SK-N-MC (cell line): Measurements from ENCODE around the gene PLXNA2.

ENCODE experiments used
- DNase-seq: peaks from one replicate; pipeline ENCODE4 v3.0.0-alpha.2; 2011; ENCODE audit warnings: low read depth, low spot score
- H3K27ac ChIP-seq: fragments of 200-600 bp; sonication (generic); 2 replicates; pipeline ENCODE4 v1.5.1; 2016; ENCODE audit warnings: mixed run types
- H3K36me3 ChIP-seq: fragments of 200-600 bp; sonication (generic); 2 replicates; pipeline ENCODE4 v1.6.1; 2017; ENCODE audit warnings: antibody characterized with exemption, low read length, mixed read lengths; ENCODE audit not compliant: insufficient read depth
- H3K4me3 ChIP-seq: fragments of 200-600 bp; sonication (generic); 2 replicates; pipeline ENCODE4 v1.5.1; 2016
- H3K9ac ChIP-seq: fragments of 200-600 bp; sonication (generic); 2 replicates; pipeline ENCODE4 v1.8.0; 2017; ENCODE audit warnings: mixed run types, mixed read lengths; ENCODE audit not compliant: insufficient read length
- H3K9me3 ChIP-seq: fragments of 200-600 bp; sonication (generic); 2 replicates; pipeline ENCODE4 v1.6.1; 2017; ENCODE audit warnings: low read depth, mild to moderate bottlenecking, antibody characterized with exemption, low read length, moderate library complexity, mixed read lengths
- EZH2 ChIP-seq: fragments of 200-600 bp; sonication (generic); IDR thresholded peaks from one replicate; pipeline ENCODE4 v1.6.1; 2017; ENCODE audit warnings: antibody characterized with exemption
- FOXP2 ChIP-seq: optimal IDR thresholded peaks from 2 replicates; pipeline ENCODE3; 2011; ENCODE audit warnings: mild to moderate bottlenecking, moderate library complexity; ENCODE audit not compliant: insufficient read depth; ENCODE audit errors: extremely low read length, control extremely low read depth
- POLR2AphosphoS5 ChIP-seq: IDR thresholded peaks from 2 replicates; pipeline ENCODE4 v1.6.1; 2012; ENCODE audit warnings: mild to moderate bottlenecking, low read depth, low read length, borderline replicate concordance

Gene PLXNA2

DNA sequence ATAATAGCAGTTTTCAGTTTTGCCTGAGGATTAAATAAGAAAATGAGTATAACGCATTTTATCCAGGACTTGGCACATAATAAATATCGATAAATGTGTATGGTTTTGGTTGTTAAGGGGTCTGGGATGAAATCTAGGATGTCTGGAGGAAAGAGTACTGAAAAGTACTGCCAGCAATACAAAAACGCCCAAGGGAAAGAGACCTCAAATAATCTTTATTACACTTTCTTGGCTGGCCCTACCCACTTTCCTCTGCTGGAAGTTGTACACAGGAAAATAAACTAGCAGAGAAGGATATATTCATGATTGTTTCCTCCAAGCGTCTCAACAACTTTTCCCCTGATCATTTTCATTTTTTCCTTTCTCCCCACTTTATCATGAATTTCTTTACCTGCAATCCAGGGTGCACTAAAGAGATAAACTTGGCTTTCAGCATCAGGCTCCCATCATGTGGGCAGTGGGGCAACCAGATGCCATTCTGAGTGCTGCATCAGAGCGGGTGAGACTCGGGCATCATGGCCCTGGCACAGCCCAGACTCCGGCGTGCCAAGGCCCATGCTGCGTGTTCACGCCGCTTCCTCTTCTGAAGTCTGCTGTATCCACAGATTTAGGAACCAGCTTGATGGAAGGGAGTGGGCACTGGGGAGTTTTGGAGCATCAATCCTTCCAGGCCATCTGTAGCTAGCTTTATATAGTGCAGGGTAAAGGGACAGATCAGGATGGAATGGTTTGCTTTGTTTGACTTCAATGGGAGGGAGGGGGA is 35.8 kb upstream of the PLXNA2 start:
- DNase-seq: no peak
- H3K9ac ChIP-seq: no peak overlapping the region
- no peak overlapping the region for H3K27ac ChIP-seq
- no peaks in the 10 kb centered on the region for H3K36me3 ChIP-seq
- no peaks in the 10 kb centered on the region for H3K9me3 ChIP-seq
- no peak overlapping the region for H3K4me3 ChIP-seq
- TF ChIP-seq FOXP2 (no peak), POLR2AphosphoS5 (no peak), EZH2 (no peak)

- Histone ChIP-seq H3K36me3 (no peaks in the 10 kb centered on the region), H3K27ac (no peak overlapping the region), H3K9me3 (no peaks in the 10 kb centered on the region), H3K9ac (no peak overlapping the region), H3K4me3 (no peak overlapping the region)
- TF ChIP-seq FOXP2: no peak
- no peak for TF ChIP-seq POLR2AphosphoS5
- no peak for TF ChIP-seq EZH2
- DNase-seq: no peak
These were observed 34.5 kb upstream of the PLXNA2 start for GRCh38 chr1:208278638-208279037.

DNA sequence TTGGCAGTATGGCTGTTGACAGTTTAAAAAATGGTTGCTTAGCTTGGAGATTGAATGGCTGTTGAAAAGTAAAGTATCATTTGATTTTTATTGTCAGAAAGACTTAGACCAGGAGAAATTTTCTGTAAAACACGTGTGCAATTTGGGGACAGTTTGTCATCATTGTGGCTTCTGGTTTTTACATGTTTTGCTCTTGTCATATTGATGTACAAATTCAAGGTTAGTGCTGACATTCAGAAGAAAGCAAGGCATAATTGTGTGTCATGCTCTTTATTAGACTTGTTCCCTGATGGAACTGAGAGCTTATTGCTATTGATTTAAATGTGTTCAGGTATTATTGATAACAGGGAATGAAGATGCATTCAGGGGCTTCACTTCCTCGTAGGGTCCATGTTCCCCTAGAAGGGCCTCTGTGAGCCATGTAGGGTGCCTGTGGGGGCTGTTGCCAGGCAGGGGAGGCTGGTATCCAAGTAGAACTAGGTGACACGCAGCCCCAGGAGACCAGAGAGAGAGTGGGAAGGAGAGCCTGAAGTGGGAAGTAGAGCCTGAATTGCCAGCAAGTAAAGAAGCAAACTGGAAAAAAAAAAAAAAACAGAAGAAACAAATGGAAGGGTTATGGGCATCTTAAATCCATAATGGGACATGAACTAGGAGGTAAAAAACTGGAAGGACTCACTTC is 32.7 kb upstream of the PLXNA2 start:
- no peak for DNase-seq
- TF ChIP-seq POLR2AphosphoS5 (no peak), EZH2 (no peak), FOXP2 (no peak)
- H3K27ac ChIP-seq: no peak overlapping the region
- no peaks in the 10 kb centered on the region for H3K36me3 ChIP-seq
- no peak overlapping the region for H3K9ac ChIP-seq
- no peaks in the 10 kb centered on the region for H3K9me3 ChIP-seq
- no peak overlapping the region for H3K4me3 ChIP-seq

DNA sequence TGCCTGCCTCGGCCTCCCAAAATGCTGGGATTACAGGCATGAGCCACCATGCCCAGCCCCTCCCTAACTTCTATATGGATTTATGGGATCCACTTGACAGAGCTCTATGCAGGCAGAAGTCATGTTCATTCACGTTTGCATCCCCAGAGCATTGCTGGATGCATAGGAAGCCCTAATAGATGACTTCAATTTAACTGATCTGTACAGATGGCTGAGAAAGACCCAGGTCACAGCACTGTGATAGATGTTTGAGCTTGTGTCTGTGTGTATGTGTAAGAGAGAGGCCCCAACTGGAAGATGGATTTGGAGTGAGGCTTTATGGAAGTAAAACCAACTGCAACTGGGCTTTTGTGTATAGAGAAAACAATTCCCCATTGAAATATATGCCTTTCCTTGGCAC is 30.9 kb upstream of the PLXNA2 start:
- Histone ChIP-seq H3K9ac (no peak overlapping the region), H3K27ac (no peak overlapping the region), H3K9me3 (no peaks in the 10 kb centered on the region), H3K36me3 (no peaks in the 10 kb centered on the region), H3K4me3 (no peak overlapping the region)
- DNase-seq: no peak
- no peak for TF ChIP-seq EZH2
- no peak for TF ChIP-seq POLR2AphosphoS5
- no peak for TF ChIP-seq FOXP2

DNA sequence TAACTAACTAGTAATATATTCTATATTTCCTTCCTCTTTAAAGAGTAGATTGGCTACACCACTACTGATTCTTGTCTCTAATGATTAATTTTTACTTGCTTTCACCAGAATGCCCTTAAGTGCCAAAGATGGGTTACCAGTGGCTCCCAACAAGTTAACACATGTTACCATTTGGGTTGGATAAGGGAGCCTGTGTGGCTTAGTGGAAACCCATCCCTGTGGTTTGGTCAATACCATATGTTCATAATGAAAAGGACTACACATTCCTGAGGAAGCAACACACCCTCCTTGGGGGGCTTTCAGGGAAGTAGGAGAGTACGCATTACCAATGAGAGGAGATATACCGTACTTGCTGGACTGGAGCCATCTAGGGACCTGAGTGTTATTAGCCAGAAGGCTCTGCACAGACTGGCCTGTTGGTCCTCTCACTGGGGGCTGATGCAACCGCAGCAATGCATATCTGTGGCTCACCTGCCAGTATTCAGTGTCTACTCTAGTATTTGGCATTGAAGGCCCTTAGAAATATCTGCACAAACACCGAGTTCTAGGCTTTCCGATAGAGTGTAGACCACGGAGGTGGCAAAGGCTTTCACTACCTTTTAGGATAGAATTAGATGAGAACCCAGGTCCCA is 29.3 kb upstream of the PLXNA2 start:
- TF ChIP-seq POLR2AphosphoS5 (no peak), FOXP2 (no peak), EZH2 (no peak)
- no peak for DNase-seq
- Histone ChIP-seq H3K4me3 (no peak overlapping the region), H3K36me3 (no peaks in the 10 kb centered on the region), H3K9ac (no peak overlapping the region), H3K9me3 (no peaks in the 10 kb centered on the region), H3K27ac (no peak overlapping the region)

DNA sequence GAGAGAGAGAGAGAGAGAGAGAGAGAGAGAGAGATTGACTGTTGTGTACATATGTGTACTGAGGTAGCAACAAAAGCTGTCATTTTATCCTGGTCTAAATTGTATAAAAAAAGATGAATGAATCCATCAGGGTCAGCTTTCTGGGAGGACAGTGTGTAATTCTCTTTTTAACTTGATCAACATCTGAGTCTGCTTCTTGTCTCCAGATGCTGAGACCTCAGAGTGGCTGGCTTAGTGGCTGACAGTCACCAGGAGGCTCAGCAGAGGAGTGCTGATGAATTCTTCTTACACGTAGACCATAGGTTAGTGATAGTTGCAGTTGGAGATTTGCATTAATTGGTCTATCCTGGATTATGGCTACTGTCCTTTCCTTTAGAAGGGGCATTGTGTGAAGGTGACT is 28.5 kb upstream of the PLXNA2 start:
- Histone ChIP-seq H3K36me3 (no peaks in the 10 kb centered on the region), H3K27ac (no peak overlapping the region), H3K9ac (no peak overlapping the region), H3K9me3 (no peaks in the 10 kb centered on the region), H3K4me3 (no peak overlapping the region)
- DNase-seq: no peak
- TF ChIP-seq EZH2 (no peak), FOXP2 (no peak)

GRCh38 chr1:208272311-208272710 is 28.1 kb upstream of the PLXNA2 start:
- H3K9me3 ChIP-seq: no peaks in the 10 kb centered on the region
- H3K27ac ChIP-seq: no peak overlapping the region
- H3K4me3 ChIP-seq: no peak overlapping the region
- H3K9ac ChIP-seq: no peak overlapping the region
- TF ChIP-seq FOXP2: no peak
- no peak for TF ChIP-seq EZH2
- TF ChIP-seq POLR2AphosphoS5: no peak
- no peaks in the 10 kb centered on the region for H3K36me3 ChIP-seq
- DNase-seq: no peak

GRCh38 chr1:208271236-208271635 is 27.1 kb upstream of the PLXNA2 start:
- no peak for DNase-seq
- no peak overlapping the region for H3K27ac ChIP-seq
- H3K9me3 ChIP-seq: no peaks in the 10 kb centered on the region
- TF ChIP-seq EZH2 (no peak), FOXP2 (no peak), POLR2AphosphoS5 (no peak)
- H3K36me3 ChIP-seq: no peaks in the 10 kb centered on the region
- H3K4me3 ChIP-seq: no peak overlapping the region
- no peak overlapping the region for H3K9ac ChIP-seq

DNA sequence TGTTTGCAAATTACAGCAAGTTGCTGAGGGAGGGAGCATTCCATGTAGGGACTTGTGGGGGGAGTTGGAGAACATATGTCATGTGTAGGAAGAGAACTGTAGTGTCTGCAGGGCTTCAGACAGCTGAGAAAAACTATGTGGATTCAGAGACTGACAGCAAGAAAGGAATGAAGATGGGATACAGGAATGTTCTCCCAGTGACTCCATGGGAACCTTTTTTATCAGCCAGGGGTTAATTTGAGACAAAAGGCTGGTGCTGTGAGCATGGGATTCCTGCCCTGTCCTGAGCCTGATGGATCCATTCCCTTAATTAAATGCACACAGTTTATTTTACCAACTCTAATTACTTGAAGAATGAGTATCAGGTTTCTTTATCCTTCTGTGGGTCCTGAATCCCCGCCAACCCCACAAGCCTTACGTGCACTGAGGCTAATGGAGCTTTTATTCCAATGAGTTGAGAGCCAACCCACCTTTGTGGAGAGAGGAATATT is 26.5 kb upstream of the PLXNA2 start:
- Histone ChIP-seq H3K9me3 (no peaks in the 10 kb centered on the region), H3K9ac (no peak overlapping the region), H3K27ac (no peak overlapping the region), H3K36me3 (no peaks in the 10 kb centered on the region), H3K4me3 (no peak overlapping the region)
- DNase-seq: no peak
- TF ChIP-seq POLR2AphosphoS5 (no peak), FOXP2 (no peak), EZH2 (no peak)
